Measurements from ENCODE around the gene PDE1A.

The PDE1A gene

DNA sequence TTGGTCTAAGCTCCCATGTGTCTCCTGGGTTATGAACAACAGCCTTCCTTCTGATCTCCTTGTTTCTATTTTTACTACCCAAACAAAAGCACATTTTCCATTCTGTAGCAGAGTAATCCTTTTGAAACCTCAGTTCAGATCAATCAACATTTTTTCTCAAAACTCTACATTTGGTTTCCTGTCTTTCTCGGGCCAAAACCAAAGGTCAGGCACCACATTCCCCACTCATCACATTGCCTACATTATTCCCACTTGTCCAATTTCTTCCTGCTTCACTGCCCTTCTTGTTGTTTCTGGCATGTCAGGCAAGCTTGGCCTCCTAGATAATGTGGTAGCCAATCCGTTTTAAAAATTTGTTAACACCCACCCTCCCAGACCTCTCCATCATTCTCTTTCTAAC lies 244.4 kb downstream of the PDE1A start:
- Histone ChIP-seq H3K9me2 (replicated peaks; ENCODE audit: control insufficient read depth, low read length) (no peaks in the 10 kb centered on the region), H3K9me3 (ENCODE audit: control insufficient read depth, insufficient read depth, low read length) (no peaks in the 10 kb centered on the region), H3K27ac (ENCODE audit: low read depth, low read length) (no peak overlapping the region), H3K4me1 (ENCODE audit: control insufficient read depth, low read length) (no peaks in the 10 kb centered on the region), H3K4me2 (ENCODE audit: low read length) (no peak overlapping the region), H4K20me1 (ENCODE audit: control insufficient read depth, insufficient read depth, low read depth, low read length) (no peaks in the 10 kb centered on the region), H3K79me2 (ENCODE audit: control insufficient read depth, low read length) (no peaks in the 10 kb centered on the region), H3F3A (ENCODE audit: control insufficient read depth, insufficient read depth) (no peaks in the 10 kb centered on the region), H3K36me3 (ENCODE audit: control insufficient read depth, low read length) (no peaks in the 10 kb centered on the region), H3K27me3 (ENCODE audit: control insufficient read depth, low read length) (peaks cover 2% of the 10 kb centered on the region; the same call in 1 of the 2 replicates), H3K4me3 (ENCODE audit: low read length) (no peak overlapping the region)
- TF ChIP-seq, protein P1, sequence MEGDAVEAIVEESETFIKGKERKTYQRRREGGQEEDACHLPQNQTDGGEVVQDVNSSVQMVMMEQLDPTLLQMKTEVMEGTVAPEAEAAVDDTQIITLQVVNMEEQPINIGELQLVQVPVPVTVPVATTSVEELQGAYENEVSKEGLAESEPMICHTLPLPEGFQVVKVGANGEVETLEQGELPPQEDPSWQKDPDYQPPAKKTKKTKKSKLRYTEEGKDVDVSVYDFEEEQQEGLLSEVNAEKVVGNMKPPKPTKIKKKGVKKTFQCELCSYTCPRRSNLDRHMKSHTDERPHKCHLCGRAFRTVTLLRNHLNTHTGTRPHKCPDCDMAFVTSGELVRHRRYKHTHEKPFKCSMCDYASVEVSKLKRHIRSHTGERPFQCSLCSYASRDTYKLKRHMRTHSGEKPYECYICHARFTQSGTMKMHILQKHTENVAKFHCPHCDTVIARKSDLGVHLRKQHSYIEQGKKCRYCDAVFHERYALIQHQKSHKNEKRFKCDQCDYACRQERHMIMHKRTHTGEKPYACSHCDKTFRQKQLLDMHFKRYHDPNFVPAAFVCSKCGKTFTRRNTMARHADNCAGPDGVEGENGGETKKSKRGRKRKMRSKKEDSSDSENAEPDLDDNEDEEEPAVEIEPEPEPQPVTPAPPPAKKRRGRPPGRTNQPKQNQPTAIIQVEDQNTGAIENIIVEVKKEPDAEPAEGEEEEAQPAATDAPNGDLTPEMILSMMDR (IDR thresholded peaks at IDR 0.05; ENCODE audit: low read depth, low read length, poor library complexity, severe bottlenecking): no peak
- no peak for TF ChIP-seq EZH2phosphoT487 (IDR thresholded peaks at IDR 0.05; ENCODE audit: borderline replicate concordance, low read length)

DNA sequence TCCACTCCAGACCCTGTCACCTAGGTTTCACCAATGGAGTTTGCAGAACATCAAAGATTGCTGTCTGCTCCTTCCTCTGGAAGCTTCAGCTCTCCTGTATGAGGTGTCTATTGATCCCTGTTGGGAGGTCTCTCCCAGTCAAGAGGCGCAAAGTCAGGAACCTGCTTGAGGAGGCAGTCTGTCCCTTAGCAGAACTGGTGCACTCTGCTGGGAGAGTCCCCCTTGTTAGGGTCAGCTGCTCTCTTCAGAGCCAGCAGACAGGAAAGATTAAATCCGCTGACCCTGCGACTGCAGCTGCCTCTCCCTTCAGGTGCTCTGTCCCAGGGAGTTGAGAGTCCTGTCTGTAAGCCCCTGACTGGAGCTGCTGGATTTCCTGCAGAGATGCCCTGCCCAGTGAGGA lies 245.5 kb downstream of the PDE1A start:
- Histone ChIP-seq H3K27me3 (ENCODE audit: control insufficient read depth, low read length) (no peaks in the 10 kb centered on the region; the same call in 1 of the 2 replicates), H3K4me3 (ENCODE audit: low read length) (no peak overlapping the region), H3K79me2 (ENCODE audit: control insufficient read depth, low read length) (no peaks in the 10 kb centered on the region), H3K27ac (ENCODE audit: low read depth, low read length) (no peak overlapping the region), H3K36me3 (ENCODE audit: control insufficient read depth, low read length) (no peaks in the 10 kb centered on the region), H3K9me3 (ENCODE audit: control insufficient read depth, insufficient read depth, low read length) (no peaks in the 10 kb centered on the region), H3K4me2 (ENCODE audit: low read length) (no peak overlapping the region), H3K9me2 (replicated peaks; ENCODE audit: control insufficient read depth, low read length) (no peaks in the 10 kb centered on the region), H4K20me1 (ENCODE audit: control insufficient read depth, insufficient read depth, low read depth, low read length) (no peaks in the 10 kb centered on the region), H3K4me1 (ENCODE audit: control insufficient read depth, low read length) (no peaks in the 10 kb centered on the region), H3F3A (ENCODE audit: control insufficient read depth, insufficient read depth) (no peaks in the 10 kb centered on the region)
- no peak for TF ChIP-seq EZH2phosphoT487 (IDR thresholded peaks at IDR 0.05; ENCODE audit: borderline replicate concordance, low read length)
- TF ChIP-seq, protein P1 (IDR thresholded peaks at IDR 0.05; ENCODE audit: low read depth, low read length, poor library complexity, severe bottlenecking): no peak

DNA sequence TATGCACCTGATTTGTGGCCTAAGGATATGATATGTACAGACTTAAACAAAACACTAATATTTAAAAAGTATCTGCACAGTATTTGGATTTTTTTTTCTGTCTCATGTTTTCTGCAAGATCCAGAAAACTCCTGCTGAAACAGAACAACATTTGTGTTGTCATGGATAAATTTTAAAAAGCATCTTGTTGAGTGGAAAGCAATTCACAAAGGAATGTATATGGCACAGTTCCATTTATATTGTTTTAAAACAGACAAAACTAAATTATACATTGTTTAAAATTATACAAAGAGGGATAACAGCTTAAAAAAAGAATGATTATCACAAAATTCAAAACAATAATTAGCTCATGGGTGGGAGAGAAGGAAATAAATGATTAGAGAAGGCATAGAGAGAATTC lies 247.7 kb downstream of the PDE1A start:
- H3K4me3 ChIP-seq (ENCODE audit: low read length): no peak overlapping the region
- H3K36me3 ChIP-seq (ENCODE audit: control insufficient read depth, low read length): no peaks in the 10 kb centered on the region
- H3K9me3 ChIP-seq (ENCODE audit: control insufficient read depth, insufficient read depth, low read length): no peaks in the 10 kb centered on the region
- H3K9me2 ChIP-seq (replicated peaks; ENCODE audit: control insufficient read depth, low read length): no peaks in the 10 kb centered on the region
- no peaks in the 10 kb centered on the region for H3K4me1 ChIP-seq (ENCODE audit: control insufficient read depth, low read length)
- H3F3A ChIP-seq (ENCODE audit: control insufficient read depth, insufficient read depth): no peaks in the 10 kb centered on the region
- H3K27ac ChIP-seq (ENCODE audit: low read depth, low read length): no peak overlapping the region
- no peak overlapping the region for H3K4me2 ChIP-seq (ENCODE audit: low read length)
- TF ChIP-seq, protein P1 (IDR thresholded peaks at IDR 0.05; ENCODE audit: low read depth, low read length, poor library complexity, severe bottlenecking): no peak
- no peak for TF ChIP-seq EZH2phosphoT487 (IDR thresholded peaks at IDR 0.05; ENCODE audit: borderline replicate concordance, low read length)
- no peaks in the 10 kb centered on the region; the same call in 1 of the 2 replicates for H3K27me3 ChIP-seq (ENCODE audit: control insufficient read depth, low read length)
- H3K79me2 ChIP-seq (ENCODE audit: control insufficient read depth, low read length): no peaks in the 10 kb centered on the region
- H4K20me1 ChIP-seq (ENCODE audit: control insufficient read depth, insufficient read depth, low read depth, low read length): no peaks in the 10 kb centered on the region

Data from DOHH2 (cell line).